ENCODE results near the gene ITSN2. TPM values are rescaled to one million over a fixed set of nuclear protein-coding genes. Genes with fewer than 3 reads are reported as not detected.

The ITSN2 gene
- total RNA-seq, 1 experiment from 2014 or later, result 26.5 TPM

DNA sequence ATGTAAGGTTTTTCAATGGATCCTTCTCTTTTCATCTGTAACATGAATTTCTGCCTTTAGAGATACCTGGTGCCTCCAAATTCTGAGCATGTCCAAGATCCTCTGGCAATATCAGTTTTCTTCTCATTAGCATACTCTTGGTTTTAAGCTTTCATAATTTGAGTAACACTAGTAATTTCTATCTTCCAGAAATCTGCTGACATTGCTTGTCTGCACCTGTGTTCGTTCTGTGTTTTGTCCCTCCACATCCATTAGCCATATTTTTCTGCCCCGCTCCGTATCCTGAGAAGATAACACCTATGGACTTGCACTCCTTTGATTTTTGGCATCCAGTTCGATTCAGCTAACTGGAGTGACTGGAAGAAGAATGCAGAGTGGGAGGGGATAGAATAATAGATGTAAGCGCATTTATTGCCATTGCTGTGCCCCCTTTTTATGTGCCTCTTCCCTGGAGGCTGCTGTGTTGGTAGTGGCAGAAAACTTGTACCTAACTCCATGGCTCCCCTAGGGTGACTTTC, 32.3 kb upstream of the ITSN2 start:
- no peaks in the 10 kb centered on the region for H3K4me1 ChIP-seq (ENCODE audit: control insufficient read depth in 1 of 2, insufficient read depth in 2 of 2, low read length in 2 of 2)
- ATAC-seq, result no peak
- no TSS peak for BruUV-seq (replicated peaks)

More for the DNA sequence above, 32.3 kb upstream of the ITSN2 start:
- no peak overlapping the region for H3K27ac ChIP-seq (ENCODE audit: low read depth, low read length)
- H3K4me2 ChIP-seq (ENCODE audit: low read length), result no peak overlapping the region
- ChIA-PET RAD21 (ENCODE audit: low non-redundant PET in 1 of 2, low total read pairs in 2 of 2, uncharacterized antibody in 2 of 2, unreplicated experiment in 2 of 2) (no interaction called here), POLR2A (interaction anchor here (0.7 kb wide), 1 partner anchor 14 kb away, joined by 3 read pairs; no protein-coding TSS in a partner anchor), CTCF (no interaction called here)
- intact Hi-C loops (cut with micrococcal nuclease), result no loop called here
- no peaks in the 10 kb centered on the region for H3K27me3 ChIP-seq (ENCODE audit: insufficient read depth, low read length)
- no peaks in the 10 kb centered on the region for H3K9me3 ChIP-seq (ENCODE audit: control insufficient read depth in 1 of 2, insufficient read depth in 1 of 2, low read depth in 1 of 2, low read length in 2 of 2)
- H2AFZ ChIP-seq (ENCODE audit: low read depth, low read length, poor library complexity, severe bottlenecking), result no peak overlapping the region
- no peak overlapping the region for H3K9ac ChIP-seq (ENCODE audit: low read length)
- H4K20me1 ChIP-seq (ENCODE audit: insufficient read depth), result no peaks in the 10 kb centered on the region
- TF ChIP-seq JUND (IDR thresholded peaks at IDR 0.05) (no peak), SRF (IDR thresholded peaks at IDR 0.05; ENCODE audit: low read depth) (no peak), CEBPB (IDR thresholded peaks at IDR 0.05; ENCODE audit: low read depth) (no peak), ZFX (IDR thresholded peaks at IDR 0.05) (no peak), SIN3A (IDR thresholded peaks at IDR 0.05; ENCODE audit: low read depth) (no peak), ZNF274 (IDR thresholded peaks at IDR 0.05; ENCODE audit: low read depth, low read length) (no peak), EZH2 (IDR thresholded peaks at IDR 0.05) (no peak), POLR2AphosphoS5 (IDR thresholded peaks at IDR 0.05; ENCODE audit: low read depth, low read length) (no peak), EZH2phosphoT487 (IDR thresholded peaks at IDR 0.05; ENCODE audit: borderline replicate concordance) (no peak)
- TF ChIP-seq, protein P1, sequence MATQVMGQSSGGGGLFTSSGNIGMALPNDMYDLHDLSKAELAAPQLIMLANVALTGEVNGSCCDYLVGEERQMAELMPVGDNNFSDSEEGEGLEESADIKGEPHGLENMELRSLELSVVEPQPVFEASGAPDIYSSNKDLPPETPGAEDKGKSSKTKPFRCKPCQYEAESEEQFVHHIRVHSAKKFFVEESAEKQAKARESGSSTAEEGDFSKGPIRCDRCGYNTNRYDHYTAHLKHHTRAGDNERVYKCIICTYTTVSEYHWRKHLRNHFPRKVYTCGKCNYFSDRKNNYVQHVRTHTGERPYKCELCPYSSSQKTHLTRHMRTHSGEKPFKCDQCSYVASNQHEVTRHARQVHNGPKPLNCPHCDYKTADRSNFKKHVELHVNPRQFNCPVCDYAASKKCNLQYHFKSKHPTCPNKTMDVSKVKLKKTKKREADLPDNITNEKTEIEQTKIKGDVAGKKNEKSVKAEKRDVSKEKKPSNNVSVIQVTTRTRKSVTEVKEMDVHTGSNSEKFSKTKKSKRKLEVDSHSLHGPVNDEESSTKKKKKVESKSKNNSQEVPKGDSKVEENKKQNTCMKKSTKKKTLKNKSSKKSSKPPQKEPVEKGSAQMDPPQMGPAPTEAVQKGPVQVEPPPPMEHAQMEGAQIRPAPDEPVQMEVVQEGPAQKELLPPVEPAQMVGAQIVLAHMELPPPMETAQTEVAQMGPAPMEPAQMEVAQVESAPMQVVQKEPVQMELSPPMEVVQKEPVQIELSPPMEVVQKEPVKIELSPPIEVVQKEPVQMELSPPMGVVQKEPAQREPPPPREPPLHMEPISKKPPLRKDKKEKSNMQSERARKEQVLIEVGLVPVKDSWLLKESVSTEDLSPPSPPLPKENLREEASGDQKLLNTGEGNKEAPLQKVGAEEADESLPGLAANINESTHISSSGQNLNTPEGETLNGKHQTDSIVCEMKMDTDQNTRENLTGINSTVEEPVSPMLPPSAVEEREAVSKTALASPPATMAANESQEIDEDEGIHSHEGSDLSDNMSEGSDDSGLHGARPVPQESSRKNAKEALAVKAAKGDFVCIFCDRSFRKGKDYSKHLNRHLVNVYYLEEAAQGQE (IDR thresholded peaks at IDR 0.05; ENCODE audit: low read depth), result no peak
- DNase-seq (ENCODE audit: low read depth, low spot score), result no peak
- H3K79me2 ChIP-seq (ENCODE audit: insufficient read depth, low read length), result no peaks in the 10 kb centered on the region
- H3K4me3 ChIP-seq (replicated peaks in 1 of 2; ENCODE audit: low read depth in 1 of 2, low read length in 2 of 2), result no peak overlapping the region
- H3K9me2 ChIP-seq (ENCODE audit: insufficient read depth), result no peaks in the 10 kb centered on the region
- H3K36me3 ChIP-seq (ENCODE audit: control insufficient read depth in 1 of 2, insufficient read depth in 2 of 2, low read length in 2 of 2), result no peaks in the 10 kb centered on the region

All from HCT116 (cell line).